Left colon (tissue), 2 donors: Measurements from ENCODE around the gene DCST1. TPM values are rescaled to one million over a fixed set of nuclear protein-coding genes. Genes with fewer than 3 reads are reported as not detected.

Experiments used
- ATAC-seq: fragments of 200-7000 bp; cut with Tn5 transposase; one replicate; pipeline ENCODE4 v1.9.1; 2020; ENCODE audit warnings: mild to moderate bottlenecking, moderate library complexity
- DNase-seq, 2 donors: peaks; one replicate each; pipeline ENCODE4 v3.0.0-alpha.2; 2020
- intact Hi-C, 2 donors: fragments of 100-400 bp; cut with DNase I in 1 of 2; cut with micrococcal nuclease in 1 of 2; formaldehyde crosslinking; loops; one replicate each; pipeline versions ENCODE4 v1.11.2 to v1.14.0; 2022; cut with DNase I, micrococcal nuclease
- total RNA-seq, 2 donors: library from RNA; stranded (reverse); fragmentation: NEBNext Ultra II Directional; extraction: Animal tissue kit (Norgen Biotek cat#: 25700); gene quantifications; one replicate each; pipeline ENCODE4 v1.2.1, GENCODE V29; 2021
- donor health status: DM: no; HTN: no; CAD: no.
- donor health status: DM: yes; HTN: yes; CAD: no.

DCST1 gene
- total RNA-seq, 2 donors from 2014 or later = 0.21 TPM; not detected in 1

GRCh38 chr1:155011004-155011416 is 22.6 kb upstream of the DCST1 start:
- ATAC-seq (no peak), DNase-seq (no peak)
- intact Hi-C loops = loop anchor here in 1 of 2 donors (10.0 kb wide), 1 partner anchor 46 kb away; the partner anchor contains the start of gene PYGO2

GRCh38 chr1:155011437-155012025 is 22.1 kb upstream of the DCST1 start:
- peak in 1 of 2 donors; percentile 39 for DNase-seq
- intact Hi-C loops = loop anchor here in 1 of 2 donors (10.0 kb wide), 1 partner anchor 47 kb away; the partner anchor contains the start of gene PYGO2
- no peak for ATAC-seq

- intact Hi-C loops = loop anchor here in 1 of 2 donors (10.0 kb wide), 1 partner anchor 47 kb away; the partner anchor contains the start of gene PYGO2
These were observed 21.5 kb upstream of the DCST1 start for GRCh38 chr1:155012026-155012546.

GRCh38 chr1:155012776-155013602 is 20.6 kb upstream of the DCST1 start:
- ATAC-seq (no peak), DNase-seq (no peak)
- intact Hi-C loops = loop anchor here in 1 of 2 donors (10.0 kb wide), 1 partner anchor 48 kb away; the partner anchor contains the start of gene PYGO2

More at GRCh38 chr1:155012026-155012546, 21.5 kb upstream of the DCST1 start:
- peak; percentile 42 for ATAC-seq
- DNase-seq = peak; percentile 79 to 91

GRCh38 chr1:155013632-155014031 is 20.0 kb upstream of the DCST1 start:
- ATAC-seq (no peak), DNase-seq (peak; percentile 49 to 51)
- intact Hi-C loops = loop anchor here in 1 of 2 donors (10.0 kb wide), 1 partner anchor 49 kb away; the partner anchor contains the start of gene PYGO2

- ATAC-seq = no peak
- no peak for DNase-seq
- intact Hi-C loops = loop anchor here in 1 of 2 donors (10.0 kb wide), 1 partner anchor 50 kb away; the partner anchor contains the start of gene PYGO2
These were observed 18.7 kb upstream of the DCST1 start for GRCh38 chr1:155014709-155015508.

- intact Hi-C loops = loop anchor here in 1 of 2 donors (10.0 kb wide), 1 partner anchor 51 kb away; the partner anchor contains the start of gene PYGO2
- ATAC-seq = no peak
- peak in 1 of 2 donors; percentile 34 for DNase-seq
These were observed 17.9 kb upstream of the DCST1 start for GRCh38 chr1:155015527-155016230.

GRCh38 chr1:155016231-155016831 is 17.3 kb upstream of the DCST1 start:
- ATAC-seq (no peak), DNase-seq (peak; percentile 55 to 59)
- intact Hi-C loops = loop anchor here in 1 of 2 donors (10.0 kb wide), 1 partner anchor 52 kb away; the partner anchor contains the start of gene PYGO2

GRCh38 chr1:155017041-155017945 is 16.3 kb upstream of the DCST1 start:
- intact Hi-C loops = loop anchor here in 1 of 2 donors (10.0 kb wide), 1 partner anchor 52 kb away; the partner anchor contains the start of gene PYGO2
- DNase-seq = peak; percentile 94 to 96

GRCh38 chr1:155017946-155018316 is 15.7 kb upstream of the DCST1 start:
- intact Hi-C loops = loop anchor here in 1 of 2 donors (10.0 kb wide), 1 partner anchor 53 kb away; the partner anchor contains the start of gene PYGO2
- ATAC-seq (peak; percentile 0), DNase-seq (peak in 1 of 2 donors; percentile 49)

More at GRCh38 chr1:155017041-155017945, 16.3 kb upstream of the DCST1 start:
- ATAC-seq = peak; percentile 81

GRCh38 chr1:155018617-155019348 is 14.8 kb upstream of the DCST1 start:
- ATAC-seq (no peak), DNase-seq (no peak)
- intact Hi-C loops = loop anchor here in 1 of 2 donors (10.0 kb wide), 1 partner anchor 54 kb away; the partner anchor contains the start of gene PYGO2

- no peak for ATAC-seq
- intact Hi-C loops = loop anchor here in 1 of 2 donors (10.0 kb wide), 1 partner anchor 55 kb away; the partner anchor contains the start of gene PYGO2
- DNase-seq = no peak
These were observed 14.0 kb upstream of the DCST1 start for GRCh38 chr1:155019377-155020245.

GRCh38 chr1:155022136-155022926 is 11.3 kb upstream of the DCST1 start:
- no peak for ATAC-seq
- intact Hi-C loops = no loop called here
- no peak for DNase-seq

- intact Hi-C loops = no loop called here
- peak; percentile 56 for ATAC-seq
- peak in 1 of 2 donors; percentile 62 for DNase-seq
These were observed 10.7 kb upstream of the DCST1 start for GRCh38 chr1:155022927-155023236.
